D341Med (cell line): ENCODE results near the gene WDFY3.

Experiments
- DNase-seq: peaks from one replicate; pipeline ENCODE4 v3.0.0; 2012; ENCODE audit warnings: low spot score

The WDFY3 gene

DNA sequence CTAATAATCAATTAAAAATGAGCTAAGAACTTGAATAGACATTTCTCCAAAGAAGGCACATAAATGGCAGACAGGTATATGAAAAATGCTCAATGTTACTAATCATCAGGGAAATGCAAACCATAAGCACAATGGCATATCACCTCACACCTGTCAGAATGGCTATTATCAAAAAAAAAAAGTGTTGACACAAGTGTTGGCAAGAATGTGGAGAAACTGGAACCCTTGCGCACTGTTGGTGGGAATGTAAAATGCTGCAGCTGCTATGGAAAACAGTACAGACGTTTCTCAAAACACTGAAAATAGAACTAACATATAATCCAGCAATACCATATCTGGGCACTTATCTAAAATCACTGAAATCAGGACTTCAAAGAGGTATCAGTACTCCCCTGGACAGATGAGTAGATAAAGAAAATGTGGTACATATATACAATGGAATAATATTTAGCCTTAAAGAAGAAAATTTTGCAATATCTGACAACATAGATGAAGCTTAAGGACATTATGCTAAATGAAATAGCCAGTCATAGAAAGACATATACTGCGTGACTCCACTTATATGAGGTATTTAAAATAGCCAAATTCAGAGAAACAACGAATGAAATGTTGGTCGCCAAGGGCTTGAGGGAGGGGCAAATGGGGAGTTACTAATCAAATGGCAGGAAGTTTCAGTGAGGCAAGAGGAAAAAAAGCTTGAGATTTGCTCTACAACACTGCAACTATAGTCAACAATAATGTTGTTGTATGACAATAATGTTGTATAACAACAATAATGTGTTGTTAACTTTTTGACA is 175.5 kb downstream of the WDFY3 start:
- no peak for DNase-seq

- no peak for DNase-seq
These were observed 180.0 kb downstream of the WDFY3 start for GRCh38 chr4:84786478-84786877.

DNA sequence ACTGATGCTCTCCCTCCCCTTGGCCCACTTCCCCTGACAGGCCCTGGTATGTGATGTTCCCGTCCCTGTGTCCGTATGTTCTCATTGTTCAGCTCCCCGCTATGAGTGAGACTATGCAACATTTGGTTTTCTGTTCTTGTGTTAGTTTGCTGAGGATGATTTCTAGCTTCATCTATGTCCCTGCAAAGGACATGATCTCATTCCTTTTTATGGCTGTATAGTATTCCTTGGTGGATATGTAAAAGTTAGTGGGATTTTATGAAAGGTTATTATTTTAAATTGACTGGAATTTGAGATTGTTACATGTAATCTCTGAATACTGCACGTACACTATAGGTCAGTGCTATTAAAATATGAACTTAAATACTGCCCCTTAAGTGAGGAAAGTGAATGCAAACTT is 184.0 kb downstream of the WDFY3 start:
- no peak for DNase-seq

- no peak for DNase-seq
These were observed 185.8 kb downstream of the WDFY3 start for GRCh38 chr4:84780719-84781118.

- DNase-seq: no peak
These were observed 188.4 kb downstream of the WDFY3 start for GRCh38 chr4:84778041-84778440.

DNA sequence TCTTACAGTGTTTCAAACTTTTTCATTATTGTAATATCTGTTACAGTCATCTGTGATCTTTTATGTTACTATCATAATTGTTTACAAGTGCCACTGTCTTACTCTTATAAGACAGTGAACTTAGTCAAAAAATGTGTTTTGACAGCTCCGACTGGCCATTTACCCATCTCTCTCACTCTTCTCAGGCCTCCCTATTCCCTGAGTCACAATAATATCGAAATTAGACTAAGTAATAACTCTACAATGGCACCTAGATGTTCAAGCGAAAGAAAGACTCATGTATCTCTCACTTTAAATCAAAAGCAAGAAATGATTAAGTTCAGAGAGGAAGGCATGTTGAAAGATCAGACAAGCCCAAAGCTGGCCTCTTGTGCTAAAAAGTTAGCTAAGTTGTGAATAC is 199.3 kb downstream of the WDFY3 start:
- DNase-seq: no peak

DNA sequence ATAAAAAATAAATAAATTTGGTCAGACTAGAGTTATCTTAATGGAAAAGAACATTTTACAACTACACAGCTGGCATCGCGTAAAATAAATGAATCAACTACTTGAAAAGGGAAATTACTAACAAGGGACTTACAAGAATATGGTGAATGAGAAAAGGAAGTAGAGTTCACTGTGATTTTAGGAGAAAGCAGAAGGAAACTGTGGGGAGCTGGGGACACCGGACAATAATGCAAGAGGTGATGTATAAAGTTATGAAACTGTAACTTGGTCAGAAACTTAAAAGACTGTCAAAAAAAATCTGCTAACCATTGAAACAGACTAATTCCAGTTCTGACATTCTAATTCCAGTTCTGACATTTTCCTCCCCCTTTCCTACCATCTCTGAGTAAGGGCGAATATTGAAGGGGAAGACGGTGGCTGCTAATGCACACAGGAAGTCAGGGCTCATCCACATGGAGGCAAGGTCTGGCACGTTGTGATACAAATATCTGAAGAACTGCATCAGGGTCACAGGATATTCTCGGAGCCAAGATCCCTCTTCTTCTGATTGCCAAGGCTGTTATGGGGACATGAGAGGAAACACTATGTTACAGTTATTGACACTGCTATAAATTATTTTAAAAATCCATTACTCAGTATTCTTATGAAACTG is 213.0 kb downstream of the WDFY3 start:
- no peak for DNase-seq

DNA sequence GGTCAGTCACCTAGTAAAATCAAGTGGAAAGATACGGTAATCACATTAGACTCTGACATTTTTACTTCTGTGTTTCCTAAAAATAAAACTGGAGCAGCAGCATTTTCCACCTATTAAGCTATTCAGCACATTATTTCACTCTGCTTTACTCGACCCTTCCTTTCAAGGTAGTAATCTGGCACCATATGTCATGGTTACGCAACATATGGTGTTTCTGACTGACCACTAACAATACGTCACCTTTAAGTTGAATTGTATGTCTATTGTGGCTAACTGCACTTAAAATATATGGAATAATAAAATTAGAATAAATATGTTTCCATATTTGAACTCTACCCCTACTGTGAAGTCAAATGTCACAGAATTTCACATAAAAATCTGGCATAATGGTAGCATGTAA is 214.8 kb downstream of the WDFY3 start:
- no peak for DNase-seq

DNA sequence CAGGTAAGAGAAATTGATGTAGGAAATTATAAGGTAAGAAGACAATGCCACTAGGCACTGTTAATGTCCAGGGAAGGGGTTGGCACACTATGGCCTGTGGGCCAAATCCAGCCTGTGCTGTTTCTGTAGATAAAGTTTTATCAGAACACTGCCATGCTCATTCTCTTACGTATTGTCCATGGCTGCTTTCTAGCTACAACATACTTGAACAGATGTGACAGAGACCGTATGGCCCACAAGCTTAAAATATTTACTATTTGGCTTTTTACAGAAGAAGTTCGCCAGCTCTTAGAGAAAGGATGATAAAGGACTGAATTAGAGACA is 215.6 kb downstream of the WDFY3 start:
- DNase-seq: no peak

DNA sequence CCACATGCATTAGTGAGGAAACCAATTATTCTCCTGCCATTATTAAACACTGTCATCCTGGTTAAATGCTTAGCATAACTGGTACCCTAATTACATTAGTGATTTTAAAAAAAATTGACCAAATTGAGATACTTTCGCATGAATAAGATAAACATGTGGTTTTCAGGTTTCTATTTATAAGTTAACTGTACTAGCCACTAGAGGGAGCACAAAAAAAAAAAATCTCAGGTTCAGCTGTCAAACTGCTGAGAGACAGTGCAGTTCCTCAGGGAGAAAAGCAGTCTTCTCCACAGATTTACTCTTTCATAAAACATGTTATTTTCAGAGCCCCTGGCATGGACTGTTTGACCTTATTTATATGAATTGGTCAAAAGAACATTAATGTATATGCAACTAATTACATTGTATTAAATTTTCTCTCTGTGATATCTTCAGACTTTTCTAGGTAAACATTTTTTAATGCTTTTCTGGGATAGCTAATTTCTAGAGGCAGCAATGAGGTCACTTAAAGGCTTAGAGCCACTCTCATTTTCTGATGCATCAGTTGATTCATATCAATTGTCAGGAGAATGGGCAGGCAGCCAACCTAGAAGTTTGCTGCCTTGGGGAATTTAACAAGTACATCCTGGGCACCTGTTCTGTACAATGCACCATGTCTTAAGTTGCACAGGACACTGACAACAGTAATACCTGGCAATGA is 216.1 kb downstream of the WDFY3 start:
- peak; percentile 59 for DNase-seq

- no peak for DNase-seq
These were observed 226.4 kb downstream of the WDFY3 start for GRCh38 chr4:84740057-84740456.

GRCh38 chr4:84738622-84739021 is 227.9 kb downstream of the WDFY3 start:
- DNase-seq: no peak

- DNase-seq: no peak
These were observed 228.8 kb downstream of the WDFY3 start for GRCh38 chr4:84737656-84738055.

DNA sequence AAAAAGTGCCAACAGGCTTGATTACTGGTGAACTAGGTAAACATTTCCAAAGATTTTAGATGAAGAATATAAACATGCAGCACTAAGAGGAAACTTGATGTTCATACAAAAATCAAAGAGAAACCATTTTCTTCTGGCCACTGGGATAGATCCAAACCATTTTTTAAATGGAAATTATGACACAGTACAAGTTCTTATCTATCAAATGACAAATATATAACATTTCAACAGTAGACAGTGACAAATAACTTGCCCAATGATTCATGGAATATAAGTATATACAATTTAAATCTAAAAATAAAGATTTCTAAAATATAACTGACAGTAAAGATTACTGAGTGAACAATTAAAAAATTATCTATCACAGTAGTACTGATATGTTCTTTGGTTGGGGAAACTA is 232.5 kb downstream of the WDFY3 start:
- no peak for DNase-seq

GRCh38 chr4:84733343-84734033 is 233.0 kb downstream of the WDFY3 start:
- no peak for DNase-seq

GRCh38 chr4:84730375-84730774 is 236.1 kb downstream of the WDFY3 start:
- DNase-seq: no peak

DNA sequence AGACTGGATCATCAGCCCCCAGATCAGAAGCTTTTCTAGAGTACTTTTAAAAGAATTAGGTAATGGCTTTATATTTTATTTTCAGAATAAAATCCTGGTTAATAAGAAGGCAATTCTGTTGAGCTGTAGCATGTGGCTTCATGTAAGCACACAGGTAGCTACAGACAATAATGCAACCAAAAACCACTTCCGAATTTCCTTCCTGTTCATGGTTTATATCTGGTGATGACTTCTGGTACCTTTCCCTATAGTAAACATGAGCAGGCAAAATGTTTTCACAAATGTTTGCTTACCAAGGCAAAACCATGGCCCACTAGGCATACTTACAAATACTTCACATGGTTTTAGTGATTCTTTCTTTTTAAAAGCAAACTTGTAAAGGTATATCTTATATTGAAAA is 239.0 kb downstream of the WDFY3 start:
- no peak for DNase-seq

DNA sequence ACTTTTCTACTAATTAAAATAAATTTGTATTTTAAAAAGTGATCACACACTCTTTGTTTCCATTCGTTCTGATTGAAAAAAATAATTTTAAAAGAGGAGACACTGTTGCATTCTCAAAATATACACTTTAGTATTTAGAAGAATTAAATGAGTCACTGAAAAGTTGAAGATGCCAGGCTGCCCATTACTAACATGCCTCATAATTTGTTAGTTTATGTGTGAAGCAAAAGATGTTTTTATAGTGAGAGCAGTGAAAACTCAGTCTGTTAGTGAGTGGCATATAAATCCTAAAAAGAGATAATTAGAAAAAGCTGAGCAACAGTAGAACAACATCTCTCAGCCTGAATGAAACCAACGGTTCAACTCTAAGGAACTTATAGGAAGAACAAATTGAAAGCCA is 240.1 kb downstream of the WDFY3 start:
- DNase-seq: no peak

DNA sequence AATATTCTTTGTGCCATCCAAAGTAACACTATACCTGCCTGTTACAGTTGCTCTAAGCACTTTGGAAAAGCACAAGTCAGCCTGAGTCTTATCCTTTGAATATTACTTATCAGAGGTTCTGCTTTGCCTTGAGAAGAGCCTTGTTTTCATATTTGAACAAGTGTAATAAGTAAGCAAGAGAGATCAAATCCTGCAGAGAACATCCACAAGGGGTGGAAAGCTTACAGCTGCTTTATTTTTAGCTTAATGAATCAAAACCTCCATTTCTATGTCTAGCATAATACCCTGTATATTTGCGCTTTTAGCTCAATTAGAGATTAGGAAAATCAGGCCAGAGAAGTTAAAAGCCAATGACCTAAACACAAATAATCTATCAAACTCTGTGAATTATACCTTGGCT is 243.8 kb downstream of the WDFY3 start:
- DNase-seq: no peak

- DNase-seq: no peak
These were observed 247.4 kb downstream of the WDFY3 start for GRCh38 chr4:84719115-84719514.

- peak; percentile 31 for DNase-seq
These were observed 247.8 kb downstream of the WDFY3 start for GRCh38 chr4:84718699-84719098.

GRCh38 chr4:84710548-84710947 is 255.9 kb downstream of the WDFY3 start:
- no peak for DNase-seq
